ENCODE data around the gene LUM.

The LUM gene

GRCh38 chr12:91142221-91142631, 30.9 kb upstream of the LUM start:
- no peak overlapping the region for H3K4me3 ChIP-seq (ENCODE audit: control insufficient read depth, low read depth, low read length)
- peak; percentile 87 for DNase-seq (ENCODE audit: low read depth)
- TF ChIP-seq CTCF (IDR thresholded peaks at IDR 0.05; ENCODE audit: control insufficient read depth, insufficient read depth, low read depth, low read length, missing control alignments), result no peak

GRCh38 chr12:91140026-91140931, 29.0 kb upstream of the LUM start:
- peak; percentile 95 for DNase-seq (ENCODE audit: low read depth)
- no peak overlapping the region for H3K4me3 ChIP-seq (ENCODE audit: control insufficient read depth, low read depth, low read length)
- TF ChIP-seq CTCF (IDR thresholded peaks at IDR 0.05; ENCODE audit: control insufficient read depth, insufficient read depth, low read depth, low read length, missing control alignments), result no peak

GRCh38 chr12:91139286-91139685, 28.0 kb upstream of the LUM start:
- H3K4me3 ChIP-seq (ENCODE audit: control insufficient read depth, low read depth, low read length), result no peak overlapping the region
- TF ChIP-seq CTCF (IDR thresholded peaks at IDR 0.05; ENCODE audit: control insufficient read depth, insufficient read depth, low read depth, low read length, missing control alignments), result no peak
- DNase-seq (ENCODE audit: low read depth), result no peak

GRCh38 chr12:91138337-91138920, 27.1 kb upstream of the LUM start:
- no peak overlapping the region for H3K4me3 ChIP-seq (ENCODE audit: control insufficient read depth, low read depth, low read length)
- no peak for DNase-seq (ENCODE audit: low read depth)
- no peak for TF ChIP-seq CTCF (IDR thresholded peaks at IDR 0.05; ENCODE audit: control insufficient read depth, insufficient read depth, low read depth, low read length, missing control alignments)

GRCh38 chr12:91133871-91134270, 22.6 kb upstream of the LUM start:
- H3K4me3 ChIP-seq (ENCODE audit: control insufficient read depth, low read depth, low read length), result no peak overlapping the region
- peak; percentile 83 for DNase-seq (ENCODE audit: low read depth)
- no peak for TF ChIP-seq CTCF (IDR thresholded peaks at IDR 0.05; ENCODE audit: control insufficient read depth, insufficient read depth, low read depth, low read length, missing control alignments)

GRCh38 chr12:91129662-91130362, 18.5 kb upstream of the LUM start:
- no peak overlapping the region for H3K4me3 ChIP-seq (ENCODE audit: control insufficient read depth, low read depth, low read length)
- no peak for DNase-seq (ENCODE audit: low read depth)
- no peak for TF ChIP-seq CTCF (IDR thresholded peaks at IDR 0.05; ENCODE audit: control insufficient read depth, insufficient read depth, low read depth, low read length, missing control alignments)

Measured in AG09309 (cell line).